Measurements from ENCODE around the gene FTO. TPM values are rescaled to one million over a fixed set of nuclear protein-coding genes. Genes with fewer than 3 reads are reported as not detected.
"Not testable (repeated sequence)": the region's sequence is repeated elsewhere in the genome, so short reads cannot be mapped to it uniquely, and the experiment has no call there.

The FTO gene
- total RNA-seq, 4 donors from 2014 or later, result 102 to 138 (median 130) TPM

DNA sequence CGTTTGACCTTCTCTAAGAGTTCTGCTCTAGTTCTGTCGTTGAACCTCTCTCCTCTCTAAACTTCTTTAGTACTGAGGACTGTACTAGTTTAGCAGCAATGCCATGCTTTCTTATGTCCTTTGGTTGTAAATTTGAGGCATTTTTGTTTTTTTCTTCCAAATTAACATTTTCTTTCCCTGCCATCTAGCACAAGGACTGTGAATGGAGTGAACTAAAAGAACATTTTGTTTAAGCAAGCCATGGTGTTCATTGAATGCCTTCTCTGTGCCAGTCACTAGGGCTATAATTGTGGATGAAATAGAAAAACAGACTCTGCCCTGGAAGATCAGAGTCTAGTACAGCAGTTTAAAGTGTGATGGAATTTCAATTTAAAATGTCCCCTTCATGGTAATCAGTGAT, 137.9 kb downstream of the FTO start:
- no peak for ATAC-seq
- no peak overlapping the region for H3K4me3 ChIP-seq
- H3K27me3 ChIP-seq, result no peaks in the 10 kb centered on the region
- TF ChIP-seq CTCF (IDR thresholded peaks at IDR 0.05) (no peak), POLR2AphosphoS5 (IDR thresholded peaks at IDR 0.05) (no peak), EP300 (IDR thresholded peaks at IDR 0.05) (no peak), POLR2A (IDR thresholded peaks at IDR 0.05) (no peak)
- 53 to 63% methylated on average over 2 of the region's 2 CpGs for WGBS, 2 donors (ENCODE audit: low coverage in 1 of 2)
- no peak overlapping the region for H3K27ac ChIP-seq
- no peaks in the 10 kb centered on the region for H3K9me3 ChIP-seq
- H3K4me1 ChIP-seq, result peaks cover 0 to 13% (median 0%) of the 10 kb centered on the region in 3 donors
- H3K36me3 ChIP-seq, result peaks cover 0 to 30% of the 10 kb centered on the region in 2 donors

DNA sequence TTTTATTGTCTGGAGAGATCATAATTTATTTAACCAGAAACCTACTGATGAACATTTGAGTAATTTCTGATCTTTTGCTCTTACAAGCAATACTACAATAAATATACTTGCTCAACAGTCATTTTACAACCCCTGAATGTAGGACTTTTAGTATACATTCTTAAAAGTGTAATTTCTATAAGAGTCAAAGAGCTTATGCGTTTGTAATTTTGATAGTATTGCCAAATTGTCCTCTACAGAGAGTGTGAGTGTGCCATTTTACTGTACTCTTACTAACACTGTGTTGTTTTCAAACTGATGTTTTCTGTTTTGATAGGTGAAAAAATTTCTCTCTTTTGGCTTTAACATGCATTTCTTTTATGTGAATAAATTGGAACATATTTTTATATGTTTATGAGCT, 139.1 kb downstream of the FTO start:
- peaks cover 0 to 8% (median 0%) of the 10 kb centered on the region in 3 donors for H3K4me1 ChIP-seq
- peaks cover 0 to 36% of the 10 kb centered on the region in 2 donors for H3K36me3 ChIP-seq
- H3K27me3 ChIP-seq, result no peaks in the 10 kb centered on the region
- no peak overlapping the region for H3K27ac ChIP-seq
- WGBS, 2 donors (ENCODE audit: low coverage in 1 of 2), result 100% methylated on average over 1 of the region's 1 CpG
- no peak for ATAC-seq
- no peak overlapping the region for H3K4me3 ChIP-seq
- TF ChIP-seq POLR2A (IDR thresholded peaks at IDR 0.05), result no peak
- TF ChIP-seq POLR2AphosphoS5 (IDR thresholded peaks at IDR 0.05), result no peak
- TF ChIP-seq CTCF (IDR thresholded peaks at IDR 0.05), result no peak
- no peak for TF ChIP-seq EP300 (IDR thresholded peaks at IDR 0.05)
- no peaks in the 10 kb centered on the region for H3K9me3 ChIP-seq

DNA sequence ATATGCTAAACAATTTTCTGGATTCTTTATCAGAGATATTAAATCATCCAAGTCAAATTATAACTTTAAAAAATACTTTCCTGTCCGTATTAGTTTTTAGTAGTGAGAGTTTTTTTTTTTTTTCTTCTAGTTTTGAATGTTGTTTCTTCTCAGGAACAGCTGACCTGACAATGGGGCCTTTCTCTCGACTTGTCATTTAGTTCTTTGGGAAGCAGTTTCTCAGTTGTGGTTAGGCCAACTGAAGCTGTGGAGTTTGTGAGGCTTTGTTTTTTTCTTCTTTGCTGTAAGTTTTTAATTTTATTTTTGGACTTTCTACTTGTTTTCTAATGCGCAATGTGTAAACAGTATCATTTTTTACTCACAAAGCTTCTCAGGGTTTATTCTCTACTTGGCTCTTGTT, 140.8 kb downstream of the FTO start:
- Histone ChIP-seq H3K27ac (no peak overlapping the region), H3K4me1 (no peaks in the 10 kb centered on the region), H3K36me3 (peaks cover 0 to 44% of the 10 kb centered on the region in 2 donors), H3K27me3 (no peaks in the 10 kb centered on the region), H3K9me3 (no peaks in the 10 kb centered on the region), H3K4me3 (no peak overlapping the region)
- WGBS, 2 donors (ENCODE audit: low coverage in 1 of 2), result 75 to 84% methylated on average over 3 of the region's 3 CpGs
- no peak for TF ChIP-seq POLR2AphosphoS5 (IDR thresholded peaks at IDR 0.05)
- TF ChIP-seq POLR2A (IDR thresholded peaks at IDR 0.05), result no peak
- TF ChIP-seq CTCF (IDR thresholded peaks at IDR 0.05), result no peak
- TF ChIP-seq EP300 (IDR thresholded peaks at IDR 0.05), result no peak
- ATAC-seq, result no peak

DNA sequence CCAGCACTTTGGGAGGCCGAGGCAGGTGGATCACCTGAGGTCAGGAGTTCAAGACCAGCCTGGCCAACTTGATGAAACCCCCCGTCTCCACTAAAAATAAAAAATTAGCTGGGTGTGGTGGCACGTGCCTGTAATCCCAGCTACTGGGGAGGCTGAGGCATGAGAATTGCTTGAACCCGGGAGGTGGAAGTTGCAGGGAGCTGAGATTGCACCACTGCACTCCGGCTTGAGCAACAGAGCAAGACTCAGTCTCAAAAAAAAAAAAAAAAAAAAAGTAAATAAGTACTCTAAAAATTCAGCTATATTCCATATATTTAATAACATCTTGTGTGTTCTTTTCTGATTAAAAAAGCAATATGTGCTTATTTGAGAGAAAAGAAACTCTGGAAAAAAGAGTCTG, 142.6 kb downstream of the FTO start:
- H3K27ac ChIP-seq, H3K4me1 ChIP-seq, H3K4me3 ChIP-seq, ATAC-seq, H3K9me3 ChIP-seq, H3K27me3 ChIP-seq: not testable (repeated sequence)
- H3K36me3 ChIP-seq, result peaks cover 0 to 44% of the 10 kb centered on the region in 2 donors
- WGBS, 2 donors (ENCODE audit: low coverage in 1 of 2), result 83 to 86% methylated on average over 1 to 5 of the region's 5 CpGs

DNA sequence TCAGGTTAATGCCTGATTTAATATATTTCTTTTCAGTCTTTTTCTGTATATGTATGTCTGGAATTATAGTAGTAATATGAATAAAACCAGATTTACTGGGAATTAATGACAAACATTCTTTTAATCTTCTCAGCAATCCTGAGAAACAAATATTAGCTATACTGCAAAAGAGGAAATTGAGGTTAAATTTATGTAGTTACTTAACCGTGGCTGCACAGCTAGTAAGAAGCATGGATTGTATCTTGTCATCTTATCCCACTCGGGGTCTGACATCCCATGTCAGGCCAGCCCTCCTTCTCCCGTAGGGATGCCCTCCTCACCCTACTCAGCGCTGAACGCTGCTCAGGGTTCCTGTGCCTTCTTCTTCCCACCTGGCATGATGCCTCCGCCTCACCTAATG, 143.0 kb downstream of the FTO start:
- TF ChIP-seq POLR2A (IDR thresholded peaks at IDR 0.05) (no peak), POLR2AphosphoS5 (IDR thresholded peaks at IDR 0.05) (no peak), CTCF (IDR thresholded peaks at IDR 0.05) (no peak), EP300 (IDR thresholded peaks at IDR 0.05) (no peak)

More for the DNA sequence above, 143.0 kb downstream of the FTO start:
- peaks cover 0 to 44% of the 10 kb centered on the region in 2 donors for H3K36me3 ChIP-seq
- H3K4me3 ChIP-seq, result no peak overlapping the region
- no peak for ATAC-seq
- H3K27me3 ChIP-seq, result no peaks in the 10 kb centered on the region
- no peaks in the 10 kb centered on the region for H3K4me1 ChIP-seq
- H3K27ac ChIP-seq, result no peak overlapping the region
- H3K9me3 ChIP-seq, result no peaks in the 10 kb centered on the region
- 60 to 76% methylated on average over 6 of the region's 6 CpGs for WGBS, 2 donors (ENCODE audit: low coverage in 1 of 2)
